ENCODE results near the gene STN1.
A peak's percentile ranks its signal among the peaks of the same experiment; 100 is the strongest.

STN1 gene

GRCh38 chr10:103926722-103927319 lies 8.8 kb upstream of the STN1 start:
- Histone ChIP-seq H3K4me1 (peaks cover 11% of the 10 kb centered on the region), H3K4me3 (ENCODE audit: low read depth, low read length) (no peak overlapping the region), H3K9me3 (no peaks in the 10 kb centered on the region), H3K36me3 (no peaks in the 10 kb centered on the region), H3K27me3 (no peaks in the 10 kb centered on the region)
- DNase-seq: peak; percentile 47
- TF ChIP-seq, protein P1, sequence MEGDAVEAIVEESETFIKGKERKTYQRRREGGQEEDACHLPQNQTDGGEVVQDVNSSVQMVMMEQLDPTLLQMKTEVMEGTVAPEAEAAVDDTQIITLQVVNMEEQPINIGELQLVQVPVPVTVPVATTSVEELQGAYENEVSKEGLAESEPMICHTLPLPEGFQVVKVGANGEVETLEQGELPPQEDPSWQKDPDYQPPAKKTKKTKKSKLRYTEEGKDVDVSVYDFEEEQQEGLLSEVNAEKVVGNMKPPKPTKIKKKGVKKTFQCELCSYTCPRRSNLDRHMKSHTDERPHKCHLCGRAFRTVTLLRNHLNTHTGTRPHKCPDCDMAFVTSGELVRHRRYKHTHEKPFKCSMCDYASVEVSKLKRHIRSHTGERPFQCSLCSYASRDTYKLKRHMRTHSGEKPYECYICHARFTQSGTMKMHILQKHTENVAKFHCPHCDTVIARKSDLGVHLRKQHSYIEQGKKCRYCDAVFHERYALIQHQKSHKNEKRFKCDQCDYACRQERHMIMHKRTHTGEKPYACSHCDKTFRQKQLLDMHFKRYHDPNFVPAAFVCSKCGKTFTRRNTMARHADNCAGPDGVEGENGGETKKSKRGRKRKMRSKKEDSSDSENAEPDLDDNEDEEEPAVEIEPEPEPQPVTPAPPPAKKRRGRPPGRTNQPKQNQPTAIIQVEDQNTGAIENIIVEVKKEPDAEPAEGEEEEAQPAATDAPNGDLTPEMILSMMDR (IDR thresholded peaks at IDR 0.05; ENCODE audit: low read depth, low read length): peak; percentile 53

DNA sequence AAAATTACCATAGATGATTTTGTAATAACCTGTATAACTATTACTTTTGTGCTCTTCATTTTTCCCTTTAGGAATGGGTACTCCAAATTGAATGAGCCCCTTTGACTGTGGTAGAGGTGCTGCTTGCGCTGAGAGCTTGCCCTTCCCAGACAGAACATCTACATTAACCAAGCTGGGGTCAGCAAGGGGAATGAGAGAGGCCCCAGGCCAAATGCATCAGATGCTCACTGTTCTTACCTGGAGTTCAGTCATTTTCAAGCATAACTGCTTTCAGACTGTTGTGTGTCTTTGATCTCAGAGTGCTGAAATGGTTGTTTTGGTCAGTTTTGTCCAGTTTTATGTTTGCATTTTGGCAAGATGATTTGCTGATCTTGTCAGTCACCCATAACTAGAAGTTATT lies 7.6 kb upstream of the STN1 start:
- Histone ChIP-seq H3K4me3 (ENCODE audit: low read depth, low read length) (no peak overlapping the region), H3K27me3 (no peaks in the 10 kb centered on the region), H3K36me3 (no peaks in the 10 kb centered on the region), H3K9me3 (no peaks in the 10 kb centered on the region), H3K4me1 (peaks cover 9% of the 10 kb centered on the region)
- TF ChIP-seq, protein P1 (IDR thresholded peaks at IDR 0.05; ENCODE audit: low read depth, low read length): no peak
- DNase-seq: no peak

- Histone ChIP-seq H3K4me3 (ENCODE audit: low read depth, low read length) (no peak overlapping the region), H3K36me3 (no peaks in the 10 kb centered on the region), H3K27me3 (no peaks in the 10 kb centered on the region), H3K9me3 (no peaks in the 10 kb centered on the region), H3K4me1 (peaks cover 5% of the 10 kb centered on the region)
- TF ChIP-seq, protein P1 (IDR thresholded peaks at IDR 0.05; ENCODE audit: low read depth, low read length): no peak
- no peak for DNase-seq
Observed at GRCh38 chr10:103923502-103923901, 5.5 kb upstream of the STN1 start.

DNA sequence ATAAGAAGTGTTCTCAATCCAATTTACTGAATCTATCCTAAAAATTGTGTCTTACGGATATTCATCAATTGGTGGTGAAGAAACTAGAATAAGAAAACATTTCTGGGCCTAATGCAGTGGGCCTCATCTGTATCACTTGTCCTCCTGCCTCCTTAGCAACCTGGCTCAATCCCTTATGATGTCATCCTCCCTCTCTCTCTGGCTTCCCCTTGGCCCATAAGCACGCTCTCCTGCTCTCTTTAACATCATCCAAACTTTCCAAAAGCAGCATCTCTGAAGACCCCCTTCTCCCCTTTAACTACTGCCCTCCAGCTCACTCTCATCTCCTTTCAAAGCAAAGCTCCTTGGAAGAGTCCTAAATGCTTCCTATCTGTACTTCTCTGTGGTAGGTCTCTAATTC lies 4.7 kb upstream of the STN1 start:
- Histone ChIP-seq H3K36me3 (no peaks in the 10 kb centered on the region), H3K9me3 (no peaks in the 10 kb centered on the region), H3K4me1 (peaks cover 6% of the 10 kb centered on the region), H3K4me3 (ENCODE audit: low read depth, low read length) (no peak overlapping the region), H3K27me3 (no peaks in the 10 kb centered on the region)
- DNase-seq: no peak
- TF ChIP-seq, protein P1 (IDR thresholded peaks at IDR 0.05; ENCODE audit: low read depth, low read length): no peak

GRCh38 chr10:103921750-103922195 lies 3.8 kb upstream of the STN1 start:
- Histone ChIP-seq H3K9me3 (no peaks in the 10 kb centered on the region), H3K4me3 (ENCODE audit: low read depth, low read length) (no peak overlapping the region), H3K27me3 (no peaks in the 10 kb centered on the region), H3K4me1 (peaks cover 6% of the 10 kb centered on the region), H3K36me3 (no peaks in the 10 kb centered on the region)
- no peak for DNase-seq
- TF ChIP-seq, protein P1 (IDR thresholded peaks at IDR 0.05; ENCODE audit: low read depth, low read length): no peak

DNA sequence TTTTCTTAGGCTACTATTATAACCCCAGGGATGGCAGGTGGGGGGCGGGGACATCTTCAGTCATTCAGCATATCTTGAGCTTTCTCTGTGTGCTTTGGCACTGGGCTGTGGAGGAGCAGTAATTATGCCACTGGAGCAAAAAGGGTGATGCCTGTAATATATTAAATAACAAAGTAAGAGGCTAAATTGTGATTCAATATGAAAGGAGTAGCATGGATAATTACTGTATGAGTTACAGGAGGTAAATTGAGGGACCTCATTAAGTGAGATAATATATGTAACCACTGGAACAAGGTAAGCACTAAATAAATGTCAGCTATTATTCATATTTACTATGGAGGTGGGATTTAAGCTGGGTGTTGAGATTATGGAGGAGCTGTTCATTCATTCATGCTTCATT lies 3.3 kb upstream of the STN1 start:
- H3K36me3 ChIP-seq: no peaks in the 10 kb centered on the region
- no peak for DNase-seq
- TF ChIP-seq, protein P1 (IDR thresholded peaks at IDR 0.05; ENCODE audit: low read depth, low read length): no peak

More for the DNA sequence above, 3.3 kb upstream of the STN1 start:
- no peaks in the 10 kb centered on the region for H3K27me3 ChIP-seq
- H3K4me3 ChIP-seq (ENCODE audit: low read depth, low read length): no peak overlapping the region
- peaks cover 6% of the 10 kb centered on the region for H3K4me1 ChIP-seq
- no peaks in the 10 kb centered on the region for H3K9me3 ChIP-seq

All from BE2C (cell line).